ENCODE results near the gene TRIM10.
A peak's percentile ranks its signal among the peaks of the same experiment; 100 is the strongest.
"Not testable (repeated sequence)": the region's sequence is repeated elsewhere in the genome, so short reads cannot be mapped to it uniquely, and the experiment has no call there.

TRIM10 gene

DNA sequence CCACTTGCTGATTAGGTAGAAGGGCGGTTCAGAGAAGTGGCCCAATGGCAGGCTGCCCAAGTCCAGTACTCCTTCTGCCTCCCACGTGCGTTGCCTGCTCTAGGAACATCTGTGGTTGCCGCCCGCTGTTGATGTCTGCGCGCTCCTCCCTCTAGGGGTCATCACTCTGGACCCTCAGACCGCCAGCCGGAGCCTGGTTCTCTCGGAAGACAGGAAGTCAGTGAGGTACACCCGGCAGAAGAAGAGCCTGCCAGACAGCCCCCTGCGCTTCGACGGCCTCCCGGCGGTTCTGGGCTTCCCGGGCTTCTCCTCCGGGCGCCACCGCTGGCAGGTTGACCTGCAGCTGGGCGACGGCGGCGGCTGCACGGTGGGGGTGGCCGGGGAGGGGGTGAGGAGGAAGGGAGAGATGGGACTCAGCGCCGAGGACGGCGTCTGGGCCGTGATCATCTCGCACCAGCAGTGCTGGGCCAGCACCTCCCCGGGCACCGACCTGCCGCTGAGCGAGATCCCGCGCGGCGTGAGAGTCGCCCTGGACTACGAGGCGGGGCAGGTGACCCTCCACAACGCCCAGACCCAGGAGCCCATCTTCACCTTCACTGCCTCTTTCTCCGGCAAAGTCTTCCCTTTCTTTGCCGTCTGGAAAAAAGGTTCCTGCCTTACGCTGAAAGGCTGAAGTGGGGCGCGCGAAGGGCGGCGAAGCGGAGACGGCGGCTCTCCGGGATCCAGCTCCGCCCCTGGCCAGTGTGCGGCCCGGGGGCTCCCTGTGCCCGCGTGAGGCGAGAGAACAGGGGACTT, 10.9 kb upstream of the TRIM10 start:
- no peak for DNase-seq (ENCODE audit: low spot score)

DNA sequence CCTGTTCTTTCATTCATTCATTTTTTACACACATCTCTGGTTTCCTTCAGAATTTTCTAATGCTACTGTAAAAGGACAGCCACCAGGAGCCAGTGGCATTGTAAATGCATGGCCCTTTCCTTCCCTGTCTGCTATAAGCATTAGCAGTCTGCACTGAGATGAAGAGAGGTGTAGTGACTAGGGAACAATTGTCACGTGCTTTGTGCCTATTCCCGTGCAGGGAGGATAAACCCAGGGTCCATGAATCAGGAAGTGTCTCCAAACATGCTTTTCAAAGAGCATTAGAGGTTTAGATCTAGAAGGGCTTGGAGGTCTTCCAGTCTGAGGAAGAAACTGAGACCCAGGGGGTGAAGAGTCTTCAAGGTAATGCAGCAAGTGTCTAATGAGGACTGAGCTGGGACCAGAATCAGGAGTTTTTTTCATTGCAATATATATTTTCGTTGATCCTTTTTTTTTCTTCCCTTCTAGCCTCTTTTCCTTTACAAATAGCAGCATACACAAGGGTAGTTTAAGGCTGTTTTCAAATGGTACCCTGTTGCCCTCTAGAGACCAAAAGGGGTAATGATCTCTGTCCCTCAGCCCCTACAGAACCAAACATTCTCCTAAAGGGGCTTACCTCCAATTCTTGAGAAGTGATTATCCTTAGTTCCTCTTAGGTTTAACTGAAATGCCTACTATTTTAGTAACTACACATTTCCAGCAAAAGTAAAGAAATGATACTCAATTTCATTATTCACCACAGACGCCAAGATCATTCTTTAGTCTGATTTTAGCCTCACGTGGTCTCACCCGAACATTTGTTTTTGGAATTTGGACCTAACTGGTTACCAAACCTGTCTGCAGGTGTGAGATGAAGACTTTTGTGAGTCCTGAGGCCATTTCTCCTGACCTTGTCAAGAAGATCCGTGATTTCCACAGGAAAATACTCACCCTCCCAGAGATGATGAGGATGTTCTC, 8.9 kb upstream of the TRIM10 start:
- DNase-seq (ENCODE audit: low spot score) = peak; percentile 61

DNA sequence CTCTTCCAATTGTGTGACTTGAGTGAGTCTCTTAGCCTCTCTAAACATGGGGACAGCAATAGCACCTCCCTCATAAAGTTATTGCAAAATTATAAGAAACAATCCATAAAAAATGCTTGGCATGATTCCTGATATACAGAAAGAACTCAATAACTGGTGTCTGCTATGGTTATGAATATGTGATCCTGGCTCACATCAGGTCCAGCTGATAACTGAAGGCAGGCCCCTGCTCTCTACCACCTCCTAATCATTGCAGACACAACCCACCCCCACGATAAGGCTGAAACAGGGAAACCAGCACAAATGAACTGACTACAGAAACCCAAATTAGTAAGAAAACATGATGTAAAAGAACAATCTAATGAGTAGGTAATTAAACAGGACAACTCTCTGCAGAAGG, 7.7 kb upstream of the TRIM10 start:
- no peak for DNase-seq (ENCODE audit: low spot score)

DNA sequence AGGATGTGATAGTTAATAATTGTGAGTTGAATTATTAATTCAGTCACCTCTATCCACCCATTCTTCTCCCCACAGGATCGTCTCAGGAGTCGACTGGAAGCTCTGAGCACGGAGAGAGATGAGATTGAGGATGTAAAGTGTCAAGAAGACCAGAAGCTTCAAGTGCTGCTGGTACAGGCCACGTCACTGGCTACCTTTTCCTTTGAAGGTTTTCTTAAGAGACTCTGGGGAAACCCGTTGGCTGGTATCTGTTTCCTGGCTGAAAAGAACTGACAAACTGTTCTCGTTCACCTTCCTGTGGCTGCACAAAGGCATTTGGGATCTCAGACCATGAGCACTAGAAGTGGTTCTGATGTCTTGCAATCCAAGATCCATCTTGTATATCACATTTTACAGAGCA, 6.1 kb upstream of the TRIM10 start:
- no peak for DNase-seq (ENCODE audit: low spot score)

DNA sequence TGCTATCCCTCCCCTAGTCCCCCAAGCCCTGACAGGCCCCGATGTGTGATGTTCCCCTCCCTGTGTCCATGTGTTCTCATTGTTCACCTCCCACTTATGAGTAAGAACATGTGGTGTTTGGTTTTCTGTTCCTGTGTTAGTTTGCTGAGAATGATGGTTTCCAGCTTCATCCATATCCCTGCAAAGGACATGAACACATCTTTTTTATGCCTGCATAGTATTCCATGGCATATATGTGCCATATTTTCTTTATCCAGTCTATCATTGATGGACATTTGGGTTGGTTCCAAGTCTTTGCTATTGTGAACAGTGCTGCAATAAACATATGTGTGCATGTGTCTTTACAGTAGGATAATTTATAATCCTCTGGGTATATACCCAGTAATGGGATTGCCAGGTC, 4.2 kb upstream of the TRIM10 start:
- not testable (repeated sequence) for DNase-seq (ENCODE audit: low spot score)

DNA sequence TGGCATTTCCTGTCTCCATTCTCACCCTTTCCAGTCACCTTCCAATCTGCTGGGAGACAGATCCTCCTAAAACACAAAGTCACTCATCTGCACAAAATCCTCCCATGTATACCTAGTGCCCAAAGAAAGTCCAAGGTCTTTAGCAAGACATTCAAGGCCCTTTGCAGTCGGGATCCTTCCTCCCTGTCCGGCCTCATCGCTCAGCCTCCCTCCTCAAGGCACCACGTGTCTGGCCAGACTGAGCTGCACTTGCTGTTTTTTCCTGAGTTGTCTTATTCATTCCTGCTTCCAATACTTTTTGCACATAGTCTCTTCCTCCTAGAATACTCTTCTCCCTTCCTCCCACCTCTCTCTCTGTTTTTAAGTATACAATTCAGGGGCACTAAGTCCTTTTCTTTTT, 3.7 kb upstream of the TRIM10 start:
- no peak for DNase-seq (ENCODE audit: low spot score)

DNA sequence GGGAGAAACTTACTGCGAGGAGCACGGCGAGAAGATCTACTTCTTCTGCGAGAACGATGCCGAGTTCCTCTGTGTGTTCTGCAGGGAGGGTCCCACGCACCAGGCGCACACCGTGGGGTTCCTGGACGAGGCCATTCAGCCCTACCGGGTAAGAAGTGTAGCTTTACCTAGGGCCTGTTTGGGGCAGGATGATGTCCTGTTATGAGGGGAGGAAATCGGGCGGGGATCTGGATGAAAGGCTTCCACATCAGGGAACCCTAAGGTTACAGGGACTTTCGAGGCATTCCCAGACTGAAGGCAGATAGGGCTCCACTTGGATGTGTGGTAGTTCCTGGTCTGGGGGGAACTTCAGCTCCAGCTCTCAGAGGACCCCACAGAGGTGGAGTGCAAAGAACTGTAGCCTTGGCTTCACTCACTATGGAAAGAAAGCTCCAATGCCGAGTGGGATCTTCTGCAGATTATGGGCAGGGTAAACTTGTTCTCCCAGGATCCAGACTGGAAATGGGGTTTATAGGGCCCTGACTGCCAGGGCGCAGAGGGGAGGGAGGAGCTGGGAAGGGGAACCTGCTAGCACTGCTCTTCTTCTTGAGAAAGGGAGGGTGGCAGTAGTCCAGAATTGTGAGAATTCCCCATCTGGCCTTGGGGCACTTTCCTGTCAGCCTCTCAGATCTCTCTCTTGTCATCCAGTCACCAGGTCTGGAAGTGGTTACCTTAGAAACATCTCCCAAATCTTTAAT, 3.1 kb upstream of the TRIM10 start:
- no peak for DNase-seq (ENCODE audit: low spot score)

DNA sequence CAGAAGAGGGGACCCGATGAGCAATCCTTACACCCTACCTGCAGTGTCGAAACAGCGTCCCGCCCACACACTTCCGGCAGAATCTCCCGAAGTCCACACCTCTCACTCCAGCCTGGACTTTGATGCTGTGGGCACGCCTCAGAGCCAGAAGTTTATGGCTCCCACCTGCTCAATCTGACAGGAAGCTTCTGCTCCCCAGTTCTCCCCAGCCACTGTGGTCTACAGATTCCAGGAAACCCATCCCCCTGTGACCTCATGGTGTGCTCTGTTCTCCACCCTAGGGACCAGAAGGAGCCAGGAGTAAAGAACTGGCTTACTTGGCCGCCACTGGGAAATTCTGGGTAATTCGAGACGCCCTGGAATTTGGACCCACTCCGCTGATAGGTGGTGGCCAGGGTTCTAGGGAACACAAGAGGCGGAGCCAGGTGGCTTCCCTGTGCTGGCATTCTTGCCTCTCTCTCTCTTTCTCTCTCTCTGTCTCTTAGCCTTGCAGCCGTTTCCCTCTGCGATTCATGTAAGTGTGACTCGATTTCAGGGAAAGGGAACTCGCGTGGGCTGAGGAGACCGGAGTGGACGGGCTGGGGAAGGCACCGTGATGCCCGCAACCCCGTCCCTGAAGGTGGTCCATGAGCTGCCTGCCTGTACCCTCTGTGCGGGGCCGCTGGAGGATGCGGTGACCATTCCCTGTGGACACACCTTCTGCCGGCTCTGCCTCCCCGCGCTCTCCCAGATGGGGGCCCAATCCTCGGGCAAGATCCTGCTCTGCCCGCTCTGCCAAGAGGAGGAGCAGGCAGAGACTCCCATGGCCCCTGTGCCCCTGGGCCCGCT, 2.3 kb upstream of the TRIM10 start, which contains the start of gene TRIM15:
TSS of gene TRIM15 (plus strand) at position 457 of the 828 bp plus-strand sequence. CDS start at position 596, 139 bp downstream.
- peak; percentile 26 for DNase-seq (ENCODE audit: low spot score)

DNA sequence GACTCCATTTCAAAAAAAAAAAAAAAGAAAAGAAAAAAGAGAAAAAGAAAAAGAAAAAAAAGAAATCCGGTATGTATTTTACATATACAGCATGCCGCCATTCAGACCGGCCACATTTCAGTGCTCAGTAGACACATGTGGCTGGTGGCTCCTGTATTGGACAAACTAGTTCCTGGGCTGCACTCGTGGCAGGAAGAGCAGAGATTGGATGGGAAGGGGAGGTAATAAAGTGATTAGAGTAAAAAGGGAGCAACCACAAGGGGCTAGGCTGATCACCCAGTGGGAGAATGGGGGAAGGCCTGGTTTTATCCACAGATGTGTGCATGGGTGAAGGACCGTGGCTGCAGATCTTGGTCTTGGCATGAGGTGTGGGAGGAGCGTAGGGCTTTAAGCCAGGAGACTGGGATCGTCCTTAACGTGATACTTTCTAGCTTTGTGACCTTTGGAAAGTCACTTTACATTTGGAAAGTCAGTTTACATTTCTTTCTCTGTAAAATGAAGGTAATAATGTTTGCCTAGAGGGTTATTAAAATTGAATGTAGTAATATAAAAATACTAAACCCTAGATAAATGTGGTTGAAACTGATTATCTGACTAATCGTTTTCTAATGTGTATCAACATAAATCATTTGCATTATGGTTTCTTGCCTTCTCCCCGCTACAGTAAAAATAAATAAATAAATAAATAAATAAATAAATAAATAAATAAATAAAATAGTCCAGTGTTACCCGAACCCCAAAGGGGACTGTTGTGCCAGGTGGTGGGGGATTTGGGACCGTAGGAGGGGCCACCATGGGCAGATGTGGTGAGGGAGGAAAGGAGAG, 1.5 kb upstream of the TRIM10 start:
- no peak for DNase-seq (ENCODE audit: low spot score)

DNA sequence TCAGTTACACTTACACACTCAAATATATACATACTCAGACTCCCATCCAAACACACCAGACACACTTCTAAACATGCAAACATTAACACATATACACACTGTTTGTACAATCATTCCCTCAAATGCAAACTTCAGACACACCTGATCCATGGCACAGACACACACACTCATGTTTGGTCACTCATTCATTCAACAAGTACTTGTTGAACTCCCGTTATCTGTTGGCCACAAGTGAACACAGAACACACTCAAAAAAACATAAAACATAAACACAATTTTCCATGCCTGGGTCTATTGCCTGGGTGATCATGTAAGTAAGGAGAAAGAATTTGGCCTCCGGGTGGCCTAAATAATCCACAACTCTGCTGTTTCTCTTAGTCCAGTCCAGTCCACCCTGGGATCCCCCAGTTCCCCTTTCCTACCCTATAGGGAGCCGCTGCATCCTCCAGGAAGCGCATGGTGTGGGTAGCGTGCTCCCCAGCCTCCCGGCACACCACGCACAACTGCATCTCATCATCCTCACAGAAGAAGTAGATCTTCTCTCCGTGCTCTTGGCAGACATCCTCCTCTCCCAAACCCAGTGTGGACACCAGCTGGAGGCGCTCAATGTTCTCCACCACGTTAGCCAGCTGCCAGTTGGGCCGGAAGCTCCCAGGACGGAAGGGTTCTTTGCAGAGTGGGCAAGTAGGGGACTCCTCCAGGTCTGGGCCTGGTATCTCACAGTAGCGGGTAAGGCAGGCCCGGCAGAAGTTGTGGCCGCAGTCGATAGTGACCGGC, 815 bp downstream of the TRIM10 start:
- DNase-seq (ENCODE audit: low spot score) = no peak

DNA sequence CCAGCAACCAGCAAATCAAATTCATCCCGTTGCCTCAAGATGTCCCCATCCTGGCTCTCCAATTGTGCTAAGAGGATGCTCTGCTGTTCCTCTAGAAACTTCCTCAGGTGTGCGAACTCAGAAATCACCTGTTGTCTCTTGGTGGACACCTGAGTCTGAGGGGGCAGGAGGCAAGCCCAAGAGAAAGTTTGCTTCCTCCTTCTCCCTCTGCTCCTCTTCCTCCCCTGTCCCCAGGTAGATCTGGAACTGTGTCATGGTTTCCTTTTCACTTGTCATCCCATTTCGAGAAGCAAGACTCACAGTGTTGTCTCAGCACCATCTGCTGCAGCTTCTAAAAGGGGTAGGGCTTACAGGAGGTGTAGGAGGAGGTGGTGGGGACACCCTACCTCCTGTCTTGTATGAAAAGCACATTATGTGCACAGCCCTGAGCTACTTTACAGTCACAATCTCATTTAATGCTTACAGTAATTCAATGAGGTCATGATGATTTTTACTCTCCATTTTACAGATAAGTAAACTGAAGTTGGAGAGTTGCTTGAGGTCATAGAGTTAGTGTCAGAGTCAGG, 2.5 kb downstream of the TRIM10 start:
- no peak for DNase-seq (ENCODE audit: low spot score)

DNA sequence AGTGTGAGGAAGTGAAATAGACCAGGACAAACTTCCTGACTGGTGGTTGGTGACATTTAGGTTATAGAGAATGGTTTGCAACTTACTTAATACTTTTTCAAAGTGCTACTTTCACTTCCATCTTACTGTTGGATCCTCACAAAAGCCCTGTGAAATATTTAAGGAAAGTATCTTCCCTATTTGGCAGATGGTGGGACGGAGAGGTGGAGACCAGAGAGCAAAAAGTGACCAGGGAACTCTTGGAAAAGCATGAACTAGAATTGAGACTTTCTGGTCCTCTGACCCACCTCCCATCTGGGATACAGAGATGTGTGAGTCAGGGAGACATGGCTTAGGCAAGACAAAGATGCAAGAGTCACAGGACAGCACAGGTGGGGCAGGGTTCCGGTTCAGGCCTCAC, 3.0 kb downstream of the TRIM10 start:
- DNase-seq (ENCODE audit: low spot score) = no peak

DNA sequence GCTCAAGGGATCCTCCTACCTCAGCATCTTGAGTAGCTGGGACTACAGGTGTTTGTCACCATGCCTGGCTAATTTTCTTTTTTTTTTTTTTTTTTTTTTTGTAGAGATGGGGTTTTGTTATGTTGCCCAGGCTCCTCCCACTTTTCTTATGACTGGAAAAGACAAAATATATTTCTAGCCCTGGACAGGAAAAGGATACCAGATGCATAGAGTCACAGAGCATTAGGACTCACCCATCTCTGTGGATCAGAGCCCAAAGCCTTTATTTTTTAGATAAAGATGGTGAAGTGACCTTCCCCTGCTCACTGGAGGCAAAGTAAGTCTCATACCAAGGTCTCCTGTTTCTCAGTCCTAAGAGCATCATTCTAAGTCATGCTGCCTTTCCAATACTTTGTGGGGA, 3.4 kb downstream of the TRIM10 start:
- no peak for DNase-seq (ENCODE audit: low spot score)

DNA sequence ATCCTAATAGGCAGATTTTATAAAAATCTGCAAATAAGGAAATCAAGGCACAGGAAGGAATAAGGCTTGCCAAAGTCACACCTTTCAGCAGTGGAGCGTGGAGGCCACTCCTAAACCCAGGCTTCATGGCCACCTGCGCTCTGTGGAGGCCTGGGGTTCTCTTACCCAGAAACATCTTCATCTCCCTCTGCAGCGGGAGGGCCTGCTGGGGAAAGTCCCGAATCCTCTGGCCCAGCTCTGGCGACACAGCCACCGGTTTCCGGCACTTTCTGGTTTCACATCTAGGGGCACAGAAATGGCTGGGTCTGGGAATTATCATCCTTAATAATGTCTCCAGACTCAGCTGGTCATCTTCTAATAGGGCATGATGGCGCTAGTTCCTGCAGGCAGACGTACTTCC, 4.2 kb downstream of the TRIM10 start:
- peak; percentile 7 for DNase-seq (ENCODE audit: low spot score)

DNA sequence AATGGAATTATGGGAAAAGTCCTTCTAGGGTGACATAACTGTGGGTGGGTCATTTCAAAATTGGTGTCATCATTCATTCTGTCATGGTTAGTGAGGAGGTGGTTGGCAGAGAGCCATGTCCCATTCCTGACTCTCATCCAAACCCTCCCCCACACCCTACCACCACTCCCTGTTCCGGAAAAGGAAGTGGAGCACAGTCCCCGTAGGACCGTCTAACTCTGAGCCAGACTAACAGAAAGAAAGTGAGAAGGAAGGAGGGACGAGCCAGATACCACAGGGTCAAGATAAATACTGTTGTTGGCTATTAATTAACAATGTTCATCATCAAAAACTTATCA, 4.8 kb downstream of the TRIM10 start:
- DNase-seq (ENCODE audit: low spot score) = peak; percentile 94

DNA sequence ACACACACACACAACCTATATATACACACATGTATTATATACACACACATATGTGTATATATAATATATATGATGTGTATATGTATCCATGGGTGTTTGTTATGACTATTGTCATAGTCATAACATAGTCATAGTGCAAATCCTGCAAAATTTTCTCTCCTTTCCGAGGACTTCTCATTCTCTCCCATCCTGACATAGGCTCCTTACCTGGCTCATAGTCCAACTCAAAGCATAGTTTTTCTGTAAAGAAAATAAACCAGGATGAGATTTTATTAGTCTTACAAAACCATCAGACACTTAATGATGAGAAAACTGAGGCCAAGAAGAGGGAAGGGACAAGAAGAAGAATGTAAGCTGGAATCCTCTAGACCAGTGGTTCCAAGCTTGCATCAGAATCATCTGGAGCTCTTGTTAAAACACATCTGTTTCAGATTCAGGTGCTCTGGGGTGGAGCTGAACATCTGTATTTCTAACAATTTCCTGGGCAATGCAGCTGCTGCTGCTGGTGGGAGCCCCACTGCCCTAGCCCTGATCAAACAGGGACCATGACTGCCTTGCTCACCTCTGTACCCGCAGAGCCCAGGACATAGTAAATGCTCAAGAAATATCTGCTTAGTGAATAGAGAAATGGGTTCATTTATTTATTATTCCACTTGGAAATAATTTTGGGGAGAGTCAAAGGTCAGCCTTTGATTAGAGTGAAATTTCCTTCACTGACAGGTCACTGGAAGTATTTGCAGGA, 5.3 kb downstream of the TRIM10 start:
- DNase-seq (ENCODE audit: low spot score) = no peak

DNA sequence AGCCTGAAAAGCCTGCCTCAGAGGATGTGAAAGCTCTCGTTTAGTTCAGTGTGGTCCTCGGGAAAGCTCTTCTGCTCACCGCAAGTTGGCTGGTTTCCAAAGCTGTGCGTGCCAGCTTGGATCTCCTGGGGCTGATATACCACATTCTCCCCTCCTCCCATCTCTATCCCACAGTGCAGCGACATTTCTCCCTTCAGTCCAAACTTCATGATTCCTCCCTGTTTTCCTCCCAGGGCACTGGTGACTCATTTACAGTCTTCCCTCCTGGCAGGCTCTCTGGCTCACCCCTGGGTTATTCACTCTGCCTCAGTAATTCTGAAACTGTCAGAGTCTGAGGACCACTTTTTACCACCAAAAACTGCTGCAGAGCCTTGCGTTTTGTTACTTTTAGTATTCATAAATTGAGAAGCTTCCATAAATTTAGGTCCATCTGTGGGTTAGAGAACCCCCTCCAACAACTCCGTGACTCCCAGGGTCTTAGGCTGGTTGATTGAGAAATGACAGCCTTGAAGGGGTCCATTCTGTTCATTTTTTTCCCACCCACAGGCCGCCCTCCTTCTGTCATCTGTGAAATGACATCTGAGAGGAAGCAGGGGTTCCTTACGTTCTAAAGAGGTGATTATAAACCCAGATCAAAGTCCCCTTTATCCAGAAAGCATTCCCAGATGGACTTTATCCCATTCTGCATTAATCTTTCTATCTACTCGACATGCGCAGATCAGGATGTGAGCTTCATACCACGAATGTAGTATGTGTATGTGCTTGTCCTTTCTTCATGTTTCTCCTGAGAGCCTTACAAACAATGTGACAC, 6.1 kb downstream of the TRIM10 start:
- DNase-seq (ENCODE audit: low spot score) = peak; percentile 93

DNA sequence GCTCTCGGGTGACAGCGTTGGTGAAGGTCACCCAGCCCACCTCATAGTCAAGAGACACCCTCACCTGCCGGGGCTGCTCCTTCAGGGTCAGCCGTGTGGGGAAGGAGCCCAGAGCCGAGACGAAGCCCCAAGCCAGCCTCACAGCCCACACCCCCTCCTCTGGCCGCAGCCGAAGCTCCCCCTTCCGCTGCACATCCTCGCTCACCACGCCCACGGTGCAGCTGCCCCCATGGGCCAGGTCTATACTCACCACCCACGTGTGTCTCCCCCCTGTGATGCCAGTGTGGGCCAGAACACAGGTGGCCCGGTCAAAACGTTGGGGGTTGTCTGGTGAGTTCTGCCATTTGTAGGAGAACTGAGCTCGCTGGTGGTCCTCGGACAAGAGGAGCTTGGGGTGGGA, 7.0 kb downstream of the TRIM10 start:
- DNase-seq (ENCODE audit: low spot score) = no peak
